K562 (cell line): Measurements from ENCODE around the gene BSCL2. TPM values are rescaled to one million over a fixed set of nuclear protein-coding genes. Genes with fewer than 3 reads are reported as not detected.

ENCODE experiments used
- ATAC-seq: fragments of 200-7000 bp; cut with Tn5 transposase; 3 replicates; pipeline ENCODE4 v1.9.1; 2020; ENCODE audit warnings: moderate library complexity
- BruUV-seq: library from RNA; stranded (reverse); fragments of 400-500 nt; replicated peaks from 2 replicates; lab custom pipeline; 2021; lab: Mats Ljungman, UMichigan
- CTCF ChIA-PET: fragments of 300-600 bp; formaldehyde crosslinking; extraction: SDS; loops from one replicate; lab custom pipeline; 2021; ENCODE audit warnings: low intra/inter-chr PET ratio; lab: Yijun Ruan, JAX
- POLR2A ChIA-PET: fragments of 300-600, 350-650 bp; sonication (Branson Sonifier 250); formaldehyde crosslinking; extraction: SDS; loops from one replicate; lab custom pipeline; 2021; ENCODE audit warnings: antibody characterized with exemption, inconsistent platforms; lab: Yijun Ruan, JAX
- DNase-seq, 4 experiments: peaks; one replicate each; pipeline versions ENCODE4 v3.0.0 to v3.0.0-alpha.2; 2011 to 2018; ENCODE audit warnings: low spot score in 3 of 4, mixed read lengths in 3 of 4; ENCODE audit errors: extremely low read depth in 1 of 4
- FAIRE-seq: peaks from 2 replicates; lab custom pipeline; 2011; peaks lifted over from hg19 to GRCh38; lab: Jason Lieb, UNC
- H2AFZ ChIP-seq: 2 replicates; pipeline ENCODE4 v1.6.0; 2011; ENCODE audit warnings: low read depth, low read length, control low read depth, inconsistent platforms
- H3K27ac ChIP-seq: fragments of 200-600 bp; 3 replicates; pipeline ENCODE4 v1.8.0; 2011; ENCODE audit warnings: low read depth, mild to moderate bottlenecking, control low read depth, inconsistent platforms, low read length, moderate library complexity, mixed read lengths; ENCODE audit errors: extremely low read depth
- H3K27me3 ChIP-seq, 2 experiments: fragments of 300-600 bp in 1 of 2; 2 replicates in 1 of 2; 3 replicates in 1 of 2; pipeline versions ENCODE4 v1.6.0 to v1.8.0; 2011; ENCODE audit warnings: inconsistent platforms in 2 of 2, low read length in 2 of 2, mild to moderate bottlenecking in 1 of 2, mixed read lengths in 1 of 2, moderate library complexity in 1 of 2; ENCODE audit not compliant: control insufficient read depth in 2 of 2, insufficient read depth in 2 of 2
- H3K36me3 ChIP-seq: fragments of 300-600 bp; 3 replicates; pipeline ENCODE4 v1.8.0; 2011; ENCODE audit warnings: mild to moderate bottlenecking, low read length, inconsistent platforms; ENCODE audit not compliant: control insufficient read depth, insufficient read depth
- H3K4me1 ChIP-seq, 2 experiments: fragments of 200-600 bp in 1 of 2; replicated peaks in 1 of 2; 2 replicates in 1 of 2; 3 replicates in 1 of 2; pipeline versions ENCODE4 v1.5.1 to v1.8.0; 2011; ENCODE audit warnings: inconsistent platforms in 2 of 2, low read length in 2 of 2, mild to moderate bottlenecking in 1 of 2, mixed read lengths in 1 of 2, moderate library complexity in 1 of 2; ENCODE audit not compliant: control insufficient read depth in 2 of 2, insufficient read depth in 2 of 2
- H3K4me2 ChIP-seq: 2 replicates; pipeline ENCODE4 v1.6.1; 2011; ENCODE audit warnings: low read length, control low read depth, inconsistent platforms, mixed read lengths; ENCODE audit not compliant: insufficient read depth
- H3K4me3 ChIP-seq: fragments of 200-600 bp; sonication (generic), shearing (Covaris generic); 2 replicates; pipeline ENCODE4 v1.5.1; 2016; ENCODE audit warnings: control low read depth, inconsistent platforms
- H3K79me2 ChIP-seq: fragments of 200-600 bp; 3 replicates; pipeline ENCODE4 v1.8.0; 2011; ENCODE audit warnings: low read length, inconsistent platforms; ENCODE audit not compliant: control insufficient read depth, insufficient read depth
- H3K9ac ChIP-seq, 2 experiments: 2 replicates each; pipeline versions ENCODE4 v1.6.0 to v1.6.1; 2011; ENCODE audit warnings: low read depth in 2 of 2, low read length in 2 of 2, control low read depth in 1 of 2, inconsistent platforms in 1 of 2, mild to moderate bottlenecking in 1 of 2, mixed read lengths in 1 of 2; ENCODE audit not compliant: insufficient read depth in 1 of 2
- H3K9me1 ChIP-seq: one replicate; pipeline ENCODE4 v1.6.0; 2011; ENCODE audit warnings: inconsistent platforms, mild to moderate bottlenecking, low read length, moderate library complexity; ENCODE audit not compliant: control insufficient read depth, insufficient read depth
- H3K9me3 ChIP-seq: replicated peaks from 2 replicates; pipeline ENCODE4 v1.5.1; 2011; ENCODE audit warnings: low read depth, low read length, inconsistent platforms; ENCODE audit not compliant: control insufficient read depth, insufficient read depth
- H4K20me1 ChIP-seq: replicated peaks from 2 replicates; pipeline ENCODE4 v1.6.1; 2011; ENCODE audit warnings: low read length, inconsistent platforms, mixed read lengths; ENCODE audit not compliant: control insufficient read depth, insufficient read depth
- CBX3 ChIP-seq, 2 experiments: IDR thresholded peaks; 1 replicate in 1 of 2; 2 replicates in 1 of 2; pipeline ENCODE4 v1.6.1; 2012; ENCODE audit warnings: inconsistent platforms in 2 of 2, low read length in 2 of 2, borderline replicate concordance in 1 of 2, control low read depth in 1 of 2
- NR4A1 ChIP-seq, 2 experiments: fragments of 250-450 bp in 1 of 2; fragments of 450-650 bp in 1 of 2; sonication (Bioruptor Pico) in 1 of 2; IDR thresholded peaks; 2 replicates each; pipeline versions ENCODE4 v1.4.0 to v1.6.1; 2016 to 2020; ENCODE audit warnings: mild to moderate bottlenecking in 2 of 2, missing compliant biosample characterization in 1 of 2, missing genetic modification characterization in 1 of 2, moderate library complexity in 1 of 2
- PCBP1 ChIP-seq: fragments of 200-400 bp; formaldehyde crosslinking; IDR thresholded peaks from 2 replicates; pipeline ENCODE4 v1.6.1; 2018; ENCODE audit warnings: mild to moderate bottlenecking, low read depth, low read length; ENCODE audit not compliant: poor library complexity, severe bottlenecking
- POLR2AphosphoS5 ChIP-seq: IDR thresholded peaks from 2 replicates; pipeline ENCODE4 v1.6.1; 2011; ENCODE audit warnings: mild to moderate bottlenecking, low read depth, low read length, moderate library complexity; ENCODE audit not compliant: control insufficient read depth, insufficient read depth
- RHOXF2B ChIP-seq: fragments of 250-450 bp; sonication (Bioruptor Pico); conservative IDR thresholded peaks from 2 replicates; pipeline ENCODE4 v1.5.1; 2021
- ZFP1 ChIP-seq: fragments of 450-650 bp; formaldehyde crosslinking; IDR thresholded peaks from 2 replicates; pipeline ENCODE4 v1.4.0; 2020; ENCODE audit warnings: mild to moderate bottlenecking, mixed read lengths
- WGBS: fragments of 100-300 bp; shearing (Covaris generic); methylation state at CpG from one replicate; pipeline ENCODE4 v1.1.6; 2016; ENCODE audit warnings: low coverage, mixed read lengths; ENCODE audit not compliant: insufficient coverage; ENCODE audit errors: missing lambda C conversion rate; 5-methylcytosine and 5-hydroxymethylcytosine counted together
- in situ Hi-C: fragments of 300-500 bp; cut with MboI; formaldehyde crosslinking; loops from 4 replicates; pipeline ENCODE4 v1.15.0; 2018; ENCODE audit warnings: inconsistent platforms, mixed read lengths
- intact Hi-C: fragments of 100-400 bp; cut with micrococcal nuclease; formaldehyde crosslinking; loops from 2 replicates; pipeline ENCODE4 v1.14.2; 2022
- polyA plus RNA-seq, 8 experiments: library from polyadenylated mRNA; depleted of rRNA in 4 of 8; stranded (reverse) in 5 of 8; unstranded in 3 of 8; fragments of >200 nt; fragmentation: Nextera tagmentation in 2 of 8; fragmentation: Illumina TruSeq in 1 of 8; extraction: Ambion mirVana in 2 of 8; extraction: Trizol in 1 of 8; gene quantifications; 2 replicates each; pipeline versions ENCODE4 v1.2.1 to v1.2.3, GENCODE V29; 2011 to 2014; ENCODE audit warnings: inconsistent platforms in 1 of 8, missing spikeins in 1 of 8
- total RNA-seq, 7 experiments: library from RNA; depleted of rRNA in 6 of 7; stranded (reverse); fragments of >200 nt in 6 of 7; fragmentation: Illumina TruSeq in 2 of 7; extraction: Trizol in 2 of 7; gene quantifications; 2 replicates each; pipeline versions ENCODE4 v1.2.1 to v1.2.3, GENCODE V29; 2011 to 2021; ENCODE audit warnings: low replicate concordance in 1 of 7
- TF ChIP-seq, protein P1 (sequence below): fragments of 250-450 bp; sonication (Bioruptor Pico); IDR thresholded peaks from 2 replicates; pipeline ENCODE4 v1.5.0; 2021
- TF ChIP-seq, protein P2 (sequence below): fragments of 250-450 bp; sonication (Bioruptor Pico); IDR thresholded peaks from 2 replicates; pipeline ENCODE4 v1.5.0; 2020; ENCODE audit warnings: mild to moderate bottlenecking, borderline replicate concordance

BSCL2 gene
- total and polyA plus RNA-seq, 9 of the 15 experiments (the other 6 are each of a cell fraction or from before 2014, with no cell fraction given), result 18.9 to 51.7 (median 35.2) TPM

DNA sequence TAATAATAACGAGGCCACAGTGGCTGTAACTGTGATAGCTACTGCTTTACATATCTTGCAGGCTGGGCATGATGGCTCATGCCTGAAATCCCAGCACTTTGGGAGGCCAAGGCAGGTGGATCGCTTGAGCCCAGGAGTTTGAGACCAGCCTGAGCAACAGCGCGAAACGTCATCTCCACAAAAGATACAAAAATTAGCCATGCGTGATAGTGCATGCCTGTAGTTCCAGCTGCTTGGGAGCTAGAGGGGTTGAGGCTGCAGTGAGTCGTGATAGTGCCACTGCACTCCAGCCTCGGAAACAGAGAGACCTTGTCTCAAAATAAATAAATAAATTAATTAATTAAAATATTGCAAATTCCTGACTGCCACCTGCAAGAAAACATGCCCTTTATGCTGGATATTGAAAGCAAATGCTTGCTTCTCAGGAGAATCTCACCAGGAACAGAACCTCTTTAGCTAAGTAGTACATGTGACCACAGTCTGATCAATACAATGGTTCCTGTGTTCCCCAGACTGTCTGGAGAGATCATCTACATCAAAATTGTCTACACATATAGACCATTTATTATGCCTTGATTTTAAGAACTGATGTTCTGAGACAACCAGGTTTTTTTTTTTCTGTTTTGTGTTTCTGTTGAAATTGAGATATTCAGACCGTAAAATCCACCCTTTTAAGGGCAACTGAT lies 40.4 kb upstream of the BSCL2 start:
- CTCF ChIA-PET, result no interaction called here
- Histone ChIP-seq H3K4me2 (no peak overlapping the region), H3K27me3 (no peaks in the 10 kb centered on the region), H3K79me2 (peaks cover 12% of the 10 kb centered on the region), H2AFZ (no peak overlapping the region), H3K9me1 (no peaks in the 10 kb centered on the region), H3K36me3 (peaks cover 17% of the 10 kb centered on the region; the same call in 1 of the 3 replicates), H3K9me3 (no peaks in the 10 kb centered on the region), H3K27ac (no peak overlapping the region), H3K9ac (no peak overlapping the region; a peak in 1 of 4 replicates), H3K4me3 (no peak overlapping the region), H4K20me1 (no peaks in the 10 kb centered on the region), H3K4me1 (peaks cover 2 to 9% of the 10 kb centered on the region in 2 experiments; a peak in 3 of 5 replicates)
- in situ Hi-C loops (no loop called here), intact Hi-C loops (no loop called here)
- TF ChIP-seq CBX3 (IDR thresholded peaks at IDR 0.05; ENCODE audit: borderline replicate concordance in 1 of 2, low read length in 2 of 2), result no peak
- TF ChIP-seq POLR2AphosphoS5, result no peak
- FAIRE-seq (no peak), ATAC-seq (no peak), DNase-seq (no peak)
- 62% methylated on average over 9 of the region's 9 CpGs for WGBS
- no TSS peak for BruUV-seq
- POLR2A ChIA-PET, result interaction anchor here (0.7 to 1.4 kb wide), 5 partner anchors 11 to 174 kb away, joined by 3 to 4 read pairs (median 3); partner anchors contain the start of genes EEF1G and POLR2G

DNA sequence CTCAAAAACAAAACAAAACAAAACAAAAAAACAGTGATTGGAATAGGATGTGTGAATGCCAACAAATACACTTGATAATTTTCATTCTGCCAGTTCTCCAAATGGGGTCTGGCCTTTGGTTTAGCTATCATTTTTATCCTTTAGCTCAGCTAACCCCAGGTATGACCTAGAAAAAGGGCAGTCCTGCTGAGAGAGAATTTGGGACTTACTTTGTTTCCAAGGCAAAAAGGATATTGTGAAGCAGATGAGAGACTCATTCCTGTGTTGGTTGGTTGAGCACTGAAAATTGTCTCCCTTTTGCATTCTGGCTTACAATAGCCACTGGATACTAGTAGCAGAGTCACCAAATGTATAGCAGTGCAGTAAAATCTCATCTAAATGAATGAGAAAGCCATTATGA lies 30.0 kb upstream of the BSCL2 start:
- POLR2A ChIA-PET, result interaction anchor here (0.6 kb wide), 2 partner anchors 121 to 290 kb away, joined by 3 read pairs; no protein-coding TSS in a partner anchor
- no peak overlapping the region for H3K9ac ChIP-seq
- H4K20me1 ChIP-seq, result no peaks in the 10 kb centered on the region
- in situ Hi-C loops, result no loop called here
- no peak for TF ChIP-seq NR4A1 (CRISPR knock-in tag; IDR thresholded peaks at IDR 0.05)
- no peak for TF ChIP-seq NR4A1 (tag; IDR thresholded peaks at IDR 0.05)
- TF ChIP-seq, protein P1, sequence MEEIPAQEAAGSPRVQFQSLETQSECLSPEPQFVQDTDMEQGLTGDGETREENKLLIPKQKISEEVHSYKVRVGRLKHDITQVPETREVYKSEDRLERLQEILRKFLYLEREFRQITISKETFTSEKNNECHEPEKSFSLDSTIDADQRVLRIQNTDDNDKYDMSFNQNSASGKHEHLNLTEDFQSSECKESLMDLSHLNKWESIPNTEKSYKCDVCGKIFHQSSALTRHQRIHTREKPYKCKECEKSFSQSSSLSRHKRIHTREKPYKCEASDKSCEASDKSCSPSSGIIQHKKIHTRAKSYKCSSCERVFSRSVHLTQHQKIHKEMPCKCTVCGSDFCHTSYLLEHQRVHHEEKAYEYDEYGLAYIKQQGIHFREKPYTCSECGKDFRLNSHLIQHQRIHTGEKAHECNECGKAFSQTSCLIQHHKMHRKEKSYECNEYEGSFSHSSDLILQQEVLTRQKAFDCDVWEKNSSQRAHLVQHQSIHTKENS (CRISPR knock-in tag), result no peak
- TF ChIP-seq, protein P2, sequence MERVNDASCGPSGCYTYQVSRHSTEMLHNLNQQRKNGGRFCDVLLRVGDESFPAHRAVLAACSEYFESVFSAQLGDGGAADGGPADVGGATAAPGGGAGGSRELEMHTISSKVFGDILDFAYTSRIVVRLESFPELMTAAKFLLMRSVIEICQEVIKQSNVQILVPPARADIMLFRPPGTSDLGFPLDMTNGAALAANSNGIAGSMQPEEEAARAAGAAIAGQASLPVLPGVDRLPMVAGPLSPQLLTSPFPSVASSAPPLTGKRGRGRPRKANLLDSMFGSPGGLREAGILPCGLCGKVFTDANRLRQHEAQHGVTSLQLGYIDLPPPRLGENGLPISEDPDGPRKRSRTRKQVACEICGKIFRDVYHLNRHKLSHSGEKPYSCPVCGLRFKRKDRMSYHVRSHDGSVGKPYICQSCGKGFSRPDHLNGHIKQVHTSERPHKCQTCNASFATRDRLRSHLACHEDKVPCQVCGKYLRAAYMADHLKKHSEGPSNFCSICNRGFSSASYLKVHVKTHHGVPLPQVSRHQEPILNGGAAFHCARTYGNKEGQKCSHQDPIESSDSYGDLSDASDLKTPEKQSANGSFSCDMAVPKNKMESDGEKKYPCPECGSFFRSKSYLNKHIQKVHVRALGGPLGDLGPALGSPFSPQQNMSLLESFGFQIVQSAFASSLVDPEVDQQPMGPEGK, result no peak
- TF ChIP-seq ZFP1, result no peak
- no peak for TF ChIP-seq RHOXF2B (CRISPR knock-in tag)
- no peak for TF ChIP-seq PCBP1
- TF ChIP-seq, all 486 proteins: peak for 0
- Histone ChIP-seq H3K4me1 (no peaks in the 10 kb centered on the region), H3K9me1 (peaks cover 2% of the 10 kb centered on the region), H2AFZ (no peak overlapping the region), H3K4me2 (no peak overlapping the region), H3K79me2 (no peaks in the 10 kb centered on the region), H3K4me3 (no peak overlapping the region), H3K9me3 (no peaks in the 10 kb centered on the region), H3K27ac (no peak overlapping the region), H3K27me3 (no peaks in the 10 kb centered on the region), H3K36me3 (peaks cover 47% of the 10 kb centered on the region; the same call in 2 of the 3 replicates)
- CTCF ChIA-PET, result interaction anchor here (0.6 kb wide), 1 partner anchor 15 kb away, joined by 3 read pairs; no protein-coding TSS in a partner anchor
- ATAC-seq (no peak), DNase-seq (no peak), FAIRE-seq (no peak)
- no TSS peak for BruUV-seq
- intact Hi-C loops, result no loop called here
